Epithelial cell of proximal tubule (primary cell): ENCODE data around the gene NRDE2. TPM values are rescaled to one million over a fixed set of nuclear protein-coding genes. Genes with fewer than 3 reads are reported as not detected.

Source experiments
- DNase-seq: peaks from one replicate; pipeline ENCODE4 v3.0.0-alpha.2; 2011; ENCODE audit warnings: low read depth
- H3K4me3 ChIP-seq: 2 replicates; pipeline ENCODE4 v1.5.1; 2011; ENCODE audit warnings: low read depth, mild to moderate bottlenecking, low read length
- CTCF ChIP-seq: conservative IDR thresholded peaks from 2 replicates; pipeline ENCODE4 v1.5.1; 2012; ENCODE audit warnings: low read depth, mild to moderate bottlenecking, low read length
- total RNA-seq: library from RNA; depleted of rRNA; stranded (reverse); fragments of >200 nt; gene quantifications from 2 replicates; pipeline ENCODE4 v1.2.3, GENCODE V29; 2015

NRDE2 gene
- total RNA-seq, 1 donor from 2014 or later = 16.5 TPM

GRCh38 chr14:90281756-90282155, 50.0 kb downstream of the NRDE2 start:
- no peak for DNase-seq
- no peak for TF ChIP-seq CTCF

GRCh38 chr14:90281261-90281660, 50.5 kb downstream of the NRDE2 start:
- no peak for DNase-seq
- H3K4me3 ChIP-seq = no peak overlapping the region
- TF ChIP-seq CTCF = no peak

More at GRCh38 chr14:90281756-90282155, 50.0 kb downstream of the NRDE2 start:
- H3K4me3 ChIP-seq = no peak overlapping the region

GRCh38 chr14:90280096-90280495, 51.6 kb downstream of the NRDE2 start:
- no peak overlapping the region for H3K4me3 ChIP-seq
- TF ChIP-seq CTCF = no peak
- no peak for DNase-seq

- DNase-seq = no peak
Observed at GRCh38 chr14:90278199-90279175, 53.3 kb downstream of the NRDE2 start.

GRCh38 chr14:90277581-90278198, 54.1 kb downstream of the NRDE2 start:
- DNase-seq = no peak
- TF ChIP-seq CTCF = no peak
- no peak overlapping the region for H3K4me3 ChIP-seq

More at GRCh38 chr14:90278199-90279175, 53.3 kb downstream of the NRDE2 start:
- H3K4me3 ChIP-seq = no peak overlapping the region
- no peak for TF ChIP-seq CTCF

- H3K4me3 ChIP-seq = no peak overlapping the region
- no peak for TF ChIP-seq CTCF
- no peak for DNase-seq
Observed at GRCh38 chr14:90276646-90277367, 54.9 kb downstream of the NRDE2 start.
